Liver (tissue), 9 donors: Measurements from ENCODE around the gene ZNF580. TPM values are rescaled to one million over a fixed set of nuclear protein-coding genes. Genes with fewer than 3 reads are reported as not detected.

Experiments
- DNase-seq: peaks from one replicate; pipeline ENCODE4 v3.0.0-alpha.2; 2017; ENCODE audit warnings: low spot score
- H3K27ac ChIP-seq, 2 donors: one replicate each; pipeline ENCODE4 v1.7.0; 2013; ENCODE audit warnings: inconsistent platforms in 2 of 2, low read length in 2 of 2, control low read depth in 1 of 2, low read depth in 1 of 2, mild to moderate bottlenecking in 1 of 2
- H3K27me3 ChIP-seq, 4 donors: one replicate each; pipeline versions ENCODE4 v1.6.1 to v1.7.0; 2013; ENCODE audit warnings: low read length in 3 of 4, inconsistent platforms in 1 of 4, mild to moderate bottlenecking in 1 of 4, moderate library complexity in 1 of 4; ENCODE audit not compliant: control insufficient read depth in 4 of 4, insufficient read depth in 4 of 4
- H3K36me3 ChIP-seq, 4 donors: one replicate each; pipeline versions ENCODE4 v1.6.1 to v1.7.0; 2013; ENCODE audit warnings: low read length in 3 of 4, mild to moderate bottlenecking in 3 of 4, low read depth in 1 of 4, moderate library complexity in 1 of 4; ENCODE audit not compliant: control insufficient read depth in 4 of 4, insufficient read depth in 3 of 4
- H3K4me1 ChIP-seq, 4 donors: one replicate each; pipeline versions ENCODE4 v1.6.1 to v1.7.0; 2013; ENCODE audit warnings: low read length in 3 of 4, mild to moderate bottlenecking in 3 of 4, moderate library complexity in 1 of 4; ENCODE audit not compliant: control insufficient read depth in 4 of 4, insufficient read depth in 4 of 4
- H3K4me3 ChIP-seq, 3 donors: one replicate each; pipeline versions ENCODE4 v1.6.1 to v1.7.0; 2013; ENCODE audit warnings: low read length in 3 of 3, control low read depth in 1 of 3, low read depth in 1 of 3, mild to moderate bottlenecking in 1 of 3
- H3K9ac ChIP-seq, 2 donors: one replicate each; pipeline ENCODE4 v1.7.0; 2013; ENCODE audit warnings: low read length in 2 of 2, mild to moderate bottlenecking in 2 of 2, moderate library complexity in 2 of 2, control low read depth in 1 of 2, low read depth in 1 of 2
- H3K9me3 ChIP-seq, 4 donors: one replicate each; pipeline versions ENCODE4 v1.6.1 to v1.7.0; 2013; ENCODE audit warnings: low read length in 3 of 4; ENCODE audit not compliant: control insufficient read depth in 4 of 4
- EGR1 ChIP-seq, 2 donors: IDR thresholded peaks; 2 replicates each; pipeline ENCODE4 v1.6.1; 2016 to 2018; ENCODE audit warnings: antibody characterized with exemption in 2 of 2, low read depth in 2 of 2
- FOXA1 ChIP-seq: IDR thresholded peaks from 2 replicates; pipeline ENCODE4 v1.6.1; 2016; ENCODE audit warnings: antibody characterized with exemption
- GABPA ChIP-seq, 2 donors: IDR thresholded peaks in 1 of 2; conservative IDR thresholded peaks in 1 of 2; 2 replicates each; pipeline ENCODE4 v1.6.1; 2016; ENCODE audit warnings: antibody characterized with exemption in 2 of 2, mild to moderate bottlenecking in 1 of 2, moderate library complexity in 1 of 2
- HNF4A ChIP-seq, 2 donors: conservative IDR thresholded peaks; 2 replicates each; pipeline ENCODE4 v1.6.1; 2016; ENCODE audit warnings: antibody characterized with exemption in 2 of 2, mild to moderate bottlenecking in 2 of 2
- JUND ChIP-seq, 2 donors: IDR thresholded peaks; 2 replicates each; pipeline ENCODE4 v1.6.1; 2016; ENCODE audit warnings: antibody characterized with exemption in 2 of 2
- NR2F2 ChIP-seq: IDR thresholded peaks from 2 replicates; pipeline ENCODE4 v1.6.1; 2016; ENCODE audit warnings: antibody characterized with exemption
- TAF1 ChIP-seq: conservative IDR thresholded peaks from 2 replicates; pipeline ENCODE4 v1.6.1; 2016; ENCODE audit warnings: antibody characterized with exemption, mild to moderate bottlenecking
- WGBS: extraction: QIAGEN DNeasy Blood & Tissue Kit; methylation state at CpG from one replicate; pipeline ENCODE4 v1.1.7; 2013; 5-methylcytosine and 5-hydroxymethylcytosine counted together
- polyA plus RNA-seq, 2 donors: library from polyadenylated mRNA; stranded (reverse) in 1 of 2; unstranded in 1 of 2; fragments of 200-250 nt in 1 of 2; fragments of >200 nt in 1 of 2; fragmentation: Nextera tagmentation in 1 of 2; extraction: Ambion mirVana in 1 of 2; gene quantifications; one replicate each; pipeline versions ENCODE4 v1.2.1 to v1.2.3, GENCODE V29; 2013 to 2015
- total RNA-seq, 2 donors: library from RNA; depleted of rRNA; stranded (reverse); fragments of >200 nt; gene quantifications; one replicate each; pipeline ENCODE4 v1.2.3, GENCODE V29; 2014
- TF ChIP-seq, protein P1 (sequence below): IDR thresholded peaks from 2 replicates; pipeline ENCODE4 v1.6.1; 2016; ENCODE audit warnings: antibody characterized with exemption
- TF ChIP-seq, protein P2 (sequence below): IDR thresholded peaks from 2 replicates; pipeline ENCODE4 v1.6.1; 2016; ENCODE audit warnings: antibody characterized with exemption
- TF ChIP-seq, protein P3 (sequence below): IDR thresholded peaks from 2 replicates; pipeline ENCODE4 v1.6.1; 2016; ENCODE audit warnings: antibody characterized with exemption, mild to moderate bottlenecking
- TF ChIP-seq, protein P4 (sequence below): IDR thresholded peaks from 2 replicates; pipeline ENCODE4 v1.6.1; 2016; ENCODE audit warnings: antibody characterized with exemption
- donor health status: healthy.
- donor health status: healthy.
- donor health status: healthy.
- donor health status: healthy.
- donor health status: healthy.

ZNF580 gene
- total and polyA plus RNA-seq, 4 donors = 2.6 to 5.2 (median 5.1) TPM

DNA sequence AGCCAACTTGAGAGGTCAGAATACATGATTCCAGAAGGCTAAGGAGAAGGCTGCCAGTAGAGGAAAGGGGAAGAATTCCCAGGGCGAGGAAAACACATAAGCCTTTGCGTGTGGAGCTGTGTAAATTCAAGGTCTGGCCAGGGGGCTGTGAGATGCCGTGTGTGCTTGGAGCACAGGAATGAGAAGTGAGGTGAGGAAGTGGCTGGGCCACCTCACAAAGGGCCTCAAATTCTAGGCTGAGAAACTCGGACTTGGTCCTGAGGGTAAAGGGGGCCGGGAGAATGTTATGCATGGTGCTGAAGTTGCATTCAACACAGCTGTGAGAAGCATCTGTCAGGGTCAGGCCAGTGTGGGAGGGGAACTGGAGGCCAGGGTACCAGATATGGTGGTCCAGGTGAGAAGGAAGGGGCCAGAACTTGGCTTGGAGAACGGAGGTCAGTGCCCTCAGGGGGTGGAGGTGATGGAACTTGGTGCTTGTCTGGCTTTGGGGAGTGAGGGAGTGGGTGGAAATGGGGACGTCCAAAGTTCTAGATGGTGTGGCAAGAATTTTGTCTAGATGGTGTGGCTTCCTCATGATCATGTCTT is 4.9 kb upstream of the ZNF580 start:
- DNase-seq = no peak
- H3K27ac ChIP-seq = peak overlapping the region; percentile 91 to 97
- H3K27me3 ChIP-seq = no peaks in the 10 kb centered on the region
- WGBS = 58% methylated on average over 7 of the region's 7 CpGs
- H3K4me3 ChIP-seq = peak overlapping the region; percentile 67 to 100 (median 98)
- H3K9ac ChIP-seq = peak overlapping the region; percentile 93 to 99
- no peaks in the 10 kb centered on the region for H3K9me3 ChIP-seq
- peaks cover 16 to 54% (median 35%) of the 10 kb centered on the region in 4 donors for H3K4me1 ChIP-seq
- TF ChIP-seq, protein P1, sequence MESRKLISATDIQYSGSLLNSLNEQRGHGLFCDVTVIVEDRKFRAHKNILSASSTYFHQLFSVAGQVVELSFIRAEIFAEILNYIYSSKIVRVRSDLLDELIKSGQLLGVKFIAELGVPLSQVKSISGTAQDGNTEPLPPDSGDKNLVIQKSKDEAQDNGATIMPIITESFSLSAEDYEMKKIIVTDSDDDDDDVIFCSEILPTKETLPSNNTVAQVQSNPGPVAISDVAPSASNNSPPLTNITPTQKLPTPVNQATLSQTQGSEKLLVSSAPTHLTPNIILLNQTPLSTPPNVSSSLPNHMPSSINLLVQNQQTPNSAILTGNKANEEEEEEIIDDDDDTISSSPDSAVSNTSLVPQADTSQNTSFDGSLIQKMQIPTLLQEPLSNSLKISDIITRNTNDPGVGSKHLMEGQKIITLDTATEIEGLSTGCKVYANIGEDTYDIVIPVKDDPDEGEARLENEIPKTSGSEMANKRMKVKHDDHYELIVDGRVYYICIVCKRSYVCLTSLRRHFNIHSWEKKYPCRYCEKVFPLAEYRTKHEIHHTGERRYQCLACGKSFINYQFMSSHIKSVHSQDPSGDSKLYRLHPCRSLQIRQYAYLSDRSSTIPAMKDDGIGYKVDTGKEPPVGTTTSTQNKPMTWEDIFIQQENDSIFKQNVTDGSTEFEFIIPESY = no peak
- TF ChIP-seq HNF4A (conservative IDR thresholded peaks at IDR 0.05) (no peak), TAF1 (no peak)
- TF ChIP-seq, protein P2, sequence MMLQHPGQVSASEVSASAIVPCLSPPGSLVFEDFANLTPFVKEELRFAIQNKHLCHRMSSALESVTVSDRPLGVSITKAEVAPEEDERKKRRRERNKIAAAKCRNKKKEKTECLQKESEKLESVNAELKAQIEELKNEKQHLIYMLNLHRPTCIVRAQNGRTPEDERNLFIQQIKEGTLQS = no peak
- H3K36me3 ChIP-seq = no peaks in the 10 kb centered on the region

DNA sequence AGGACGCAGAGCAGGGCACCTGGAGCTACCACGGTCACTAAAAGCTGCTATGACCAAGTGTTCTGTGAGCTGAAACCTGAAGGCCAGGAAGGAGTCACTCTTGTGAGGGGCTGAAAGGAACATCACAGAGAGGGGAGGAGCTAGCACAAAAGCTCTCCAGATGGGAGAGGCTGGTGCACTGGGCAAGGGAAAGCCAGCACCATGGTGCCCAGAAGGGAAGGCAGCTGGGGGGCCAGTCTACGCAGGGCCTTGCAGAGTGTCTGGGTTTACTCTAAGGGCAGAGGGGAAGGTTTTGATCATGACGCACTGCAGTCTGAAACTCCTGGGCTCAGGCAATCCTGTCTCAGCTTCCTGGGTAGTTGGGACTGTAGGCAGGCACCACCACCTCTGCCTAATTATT is 4.1 kb upstream of the ZNF580 start:
- DNase-seq = no peak
- Histone ChIP-seq H3K36me3 (no peaks in the 10 kb centered on the region), H3K27ac (no peak overlapping the region), H3K4me3 (no peak overlapping the region), H3K27me3 (no peaks in the 10 kb centered on the region), H3K9ac (no peak overlapping the region), H3K9me3 (no peaks in the 10 kb centered on the region), H3K4me1 (peaks cover 16 to 60% (median 41%) of the 10 kb centered on the region in 4 donors)
- 85% methylated on average over 4 of the region's 4 CpGs for WGBS
- TF ChIP-seq EGR1 (IDR thresholded peaks at IDR 0.05; ENCODE audit: low read depth in 2 of 2) = no peak
- no peak for TF ChIP-seq FOXA1
- no peak for TF ChIP-seq GABPA (IDR thresholded peaks at IDR 0.05 in 1 of 2, conservative IDR thresholded peaks at IDR 0.05 in 1 of 2)
- TF ChIP-seq, protein P3, sequence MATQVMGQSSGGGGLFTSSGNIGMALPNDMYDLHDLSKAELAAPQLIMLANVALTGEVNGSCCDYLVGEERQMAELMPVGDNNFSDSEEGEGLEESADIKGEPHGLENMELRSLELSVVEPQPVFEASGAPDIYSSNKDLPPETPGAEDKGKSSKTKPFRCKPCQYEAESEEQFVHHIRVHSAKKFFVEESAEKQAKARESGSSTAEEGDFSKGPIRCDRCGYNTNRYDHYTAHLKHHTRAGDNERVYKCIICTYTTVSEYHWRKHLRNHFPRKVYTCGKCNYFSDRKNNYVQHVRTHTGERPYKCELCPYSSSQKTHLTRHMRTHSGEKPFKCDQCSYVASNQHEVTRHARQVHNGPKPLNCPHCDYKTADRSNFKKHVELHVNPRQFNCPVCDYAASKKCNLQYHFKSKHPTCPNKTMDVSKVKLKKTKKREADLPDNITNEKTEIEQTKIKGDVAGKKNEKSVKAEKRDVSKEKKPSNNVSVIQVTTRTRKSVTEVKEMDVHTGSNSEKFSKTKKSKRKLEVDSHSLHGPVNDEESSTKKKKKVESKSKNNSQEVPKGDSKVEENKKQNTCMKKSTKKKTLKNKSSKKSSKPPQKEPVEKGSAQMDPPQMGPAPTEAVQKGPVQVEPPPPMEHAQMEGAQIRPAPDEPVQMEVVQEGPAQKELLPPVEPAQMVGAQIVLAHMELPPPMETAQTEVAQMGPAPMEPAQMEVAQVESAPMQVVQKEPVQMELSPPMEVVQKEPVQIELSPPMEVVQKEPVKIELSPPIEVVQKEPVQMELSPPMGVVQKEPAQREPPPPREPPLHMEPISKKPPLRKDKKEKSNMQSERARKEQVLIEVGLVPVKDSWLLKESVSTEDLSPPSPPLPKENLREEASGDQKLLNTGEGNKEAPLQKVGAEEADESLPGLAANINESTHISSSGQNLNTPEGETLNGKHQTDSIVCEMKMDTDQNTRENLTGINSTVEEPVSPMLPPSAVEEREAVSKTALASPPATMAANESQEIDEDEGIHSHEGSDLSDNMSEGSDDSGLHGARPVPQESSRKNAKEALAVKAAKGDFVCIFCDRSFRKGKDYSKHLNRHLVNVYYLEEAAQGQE = no peak
- TF ChIP-seq HNF4A (conservative IDR thresholded peaks at IDR 0.05) = no peak
- TF ChIP-seq JUND (IDR thresholded peaks at IDR 0.05) = no peak
- TF ChIP-seq, protein P4, sequence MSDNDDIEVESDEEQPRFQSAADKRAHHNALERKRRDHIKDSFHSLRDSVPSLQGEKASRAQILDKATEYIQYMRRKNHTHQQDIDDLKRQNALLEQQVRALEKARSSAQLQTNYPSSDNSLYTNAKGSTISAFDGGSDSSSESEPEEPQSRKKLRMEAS = no peak
- TF ChIP-seq NR2F2 = no peak
- TF ChIP-seq TAF1 = no peak

DNA sequence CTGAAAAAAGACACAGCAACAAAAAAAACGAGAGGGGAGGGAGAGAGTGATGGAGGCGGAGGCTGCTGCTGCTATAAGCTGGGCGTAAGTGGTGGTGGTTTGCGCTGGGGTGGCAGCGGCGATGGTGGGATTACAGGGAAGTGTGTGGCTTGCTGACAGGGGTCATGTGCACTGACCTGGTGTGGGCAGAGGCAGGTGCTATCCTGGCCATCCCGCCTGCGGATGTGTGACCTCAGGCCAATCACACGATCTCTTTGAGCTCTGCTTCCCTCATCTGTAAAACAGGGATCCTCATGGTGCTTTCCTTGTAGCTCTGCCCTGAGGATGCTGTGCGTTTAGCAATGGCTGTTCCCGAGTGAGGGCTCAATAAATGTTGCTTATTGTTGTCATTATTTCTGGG is 3.3 kb upstream of the ZNF580 start:
- Histone ChIP-seq H3K27ac (no peak overlapping the region), H3K27me3 (no peaks in the 10 kb centered on the region), H3K4me1 (peaks cover 19 to 67% (median 47%) of the 10 kb centered on the region in 4 donors), H3K4me3 (no peak overlapping the region), H3K9ac (no peak overlapping the region), H3K36me3 (no peaks in the 10 kb centered on the region), H3K9me3 (no peaks in the 10 kb centered on the region)
- no peak for TF ChIP-seq NR2F2
- TF ChIP-seq, protein P3 = no peak
- WGBS = 85% methylated on average over 11 of the region's 11 CpGs
- DNase-seq = no peak
